Liver (tissue), 9 donors: ENCODE data around the gene KLF13. TPM values are rescaled to one million over a fixed set of nuclear protein-coding genes. Genes with fewer than 3 reads are reported as not detected.
A peak's percentile ranks its signal among the peaks of the same experiment; 100 is the strongest.

Source experiments
- DNase-seq: peaks from one replicate; pipeline ENCODE4 v3.0.0-alpha.2; 2017; ENCODE audit warnings: low spot score
- H3K27ac ChIP-seq, 2 donors: one replicate each; pipeline ENCODE4 v1.7.0; 2013; ENCODE audit warnings: inconsistent platforms in 2 of 2, low read length in 2 of 2, control low read depth in 1 of 2, low read depth in 1 of 2, mild to moderate bottlenecking in 1 of 2
- H3K27me3 ChIP-seq, 4 donors: one replicate each; pipeline versions ENCODE4 v1.6.1 to v1.7.0; 2013; ENCODE audit warnings: low read length in 3 of 4, inconsistent platforms in 1 of 4, mild to moderate bottlenecking in 1 of 4, moderate library complexity in 1 of 4; ENCODE audit not compliant: control insufficient read depth in 4 of 4, insufficient read depth in 4 of 4
- H3K36me3 ChIP-seq, 4 donors: one replicate each; pipeline versions ENCODE4 v1.6.1 to v1.7.0; 2013; ENCODE audit warnings: low read length in 3 of 4, mild to moderate bottlenecking in 3 of 4, low read depth in 1 of 4, moderate library complexity in 1 of 4; ENCODE audit not compliant: control insufficient read depth in 4 of 4, insufficient read depth in 3 of 4
- H3K4me1 ChIP-seq, 4 donors: one replicate each; pipeline versions ENCODE4 v1.6.1 to v1.7.0; 2013; ENCODE audit warnings: low read length in 3 of 4, mild to moderate bottlenecking in 3 of 4, moderate library complexity in 1 of 4; ENCODE audit not compliant: control insufficient read depth in 4 of 4, insufficient read depth in 4 of 4
- H3K4me3 ChIP-seq, 3 donors: one replicate each; pipeline versions ENCODE4 v1.6.1 to v1.7.0; 2013; ENCODE audit warnings: low read length in 3 of 3, control low read depth in 1 of 3, low read depth in 1 of 3, mild to moderate bottlenecking in 1 of 3
- H3K9ac ChIP-seq, 2 donors: one replicate each; pipeline ENCODE4 v1.7.0; 2013; ENCODE audit warnings: low read length in 2 of 2, mild to moderate bottlenecking in 2 of 2, moderate library complexity in 2 of 2, control low read depth in 1 of 2, low read depth in 1 of 2
- H3K9me3 ChIP-seq, 4 donors: one replicate each; pipeline versions ENCODE4 v1.6.1 to v1.7.0; 2013; ENCODE audit warnings: low read length in 3 of 4; ENCODE audit not compliant: control insufficient read depth in 4 of 4
- EGR1 ChIP-seq, 2 donors: IDR thresholded peaks; 2 replicates each; pipeline ENCODE4 v1.6.1; 2016 to 2018; ENCODE audit warnings: antibody characterized with exemption in 2 of 2, low read depth in 2 of 2
- FOXA1 ChIP-seq: IDR thresholded peaks from 2 replicates; pipeline ENCODE4 v1.6.1; 2016; ENCODE audit warnings: antibody characterized with exemption
- FOXA2 ChIP-seq: IDR thresholded peaks from 2 replicates; pipeline ENCODE4 v1.6.1; 2016; ENCODE audit warnings: antibody characterized with exemption
- HNF4A ChIP-seq, 2 donors: conservative IDR thresholded peaks; 2 replicates each; pipeline ENCODE4 v1.6.1; 2016; ENCODE audit warnings: antibody characterized with exemption in 2 of 2, mild to moderate bottlenecking in 2 of 2
- HNF4G ChIP-seq: IDR thresholded peaks from 2 replicates; pipeline ENCODE4 v1.6.1; 2016; ENCODE audit warnings: antibody characterized with exemption
- JUND ChIP-seq, 2 donors: IDR thresholded peaks; 2 replicates each; pipeline ENCODE4 v1.6.1; 2016; ENCODE audit warnings: antibody characterized with exemption in 2 of 2
- NR2F2 ChIP-seq: IDR thresholded peaks from 2 replicates; pipeline ENCODE4 v1.6.1; 2016; ENCODE audit warnings: antibody characterized with exemption
- RAD21 ChIP-seq, 2 donors: IDR thresholded peaks; 2 replicates each; pipeline ENCODE4 v1.6.1; 2016; ENCODE audit warnings: antibody characterized with exemption in 2 of 2, mild to moderate bottlenecking in 2 of 2
- REST ChIP-seq: IDR thresholded peaks from 2 replicates; pipeline ENCODE4 v1.6.1; 2016; ENCODE audit warnings: antibody characterized with exemption, mild to moderate bottlenecking
- SP1 ChIP-seq: IDR thresholded peaks from 2 replicates; pipeline ENCODE4 v1.6.1; 2018; ENCODE audit warnings: antibody characterized with exemption, mild to moderate bottlenecking
- TAF1 ChIP-seq: conservative IDR thresholded peaks from 2 replicates; pipeline ENCODE4 v1.6.1; 2016; ENCODE audit warnings: antibody characterized with exemption, mild to moderate bottlenecking
- ZBTB33 ChIP-seq: IDR thresholded peaks from 2 replicates; pipeline ENCODE4 v1.6.1; 2016; ENCODE audit warnings: antibody characterized with exemption
- WGBS: extraction: QIAGEN DNeasy Blood & Tissue Kit; methylation state at CpG from one replicate; pipeline ENCODE4 v1.1.7; 2013; 5-methylcytosine and 5-hydroxymethylcytosine counted together
- polyA plus RNA-seq, 2 donors: library from polyadenylated mRNA; stranded (reverse) in 1 of 2; unstranded in 1 of 2; fragments of 200-250 nt in 1 of 2; fragments of >200 nt in 1 of 2; fragmentation: Nextera tagmentation in 1 of 2; extraction: Ambion mirVana in 1 of 2; gene quantifications; one replicate each; pipeline versions ENCODE4 v1.2.1 to v1.2.3, GENCODE V29; 2013 to 2015
- total RNA-seq, 2 donors: library from RNA; depleted of rRNA; stranded (reverse); fragments of >200 nt; gene quantifications; one replicate each; pipeline ENCODE4 v1.2.3, GENCODE V29; 2014
- TF ChIP-seq, protein P1 (sequence below): IDR thresholded peaks from 2 replicates; pipeline ENCODE4 v1.6.1; 2016; ENCODE audit warnings: antibody characterized with exemption
- TF ChIP-seq, protein P2 (sequence below): fragments of 150-350 bp; IDR thresholded peaks from 2 replicates; pipeline ENCODE4 v1.5.1; 2017; ENCODE audit warnings: improper control_type of control experiment, low read depth, low read length; ENCODE audit not compliant: missing input control
- TF ChIP-seq, protein P3 (sequence below): IDR thresholded peaks from 2 replicates; pipeline ENCODE4 v1.6.1; 2016; ENCODE audit warnings: antibody characterized with exemption
- donor health status: healthy.
- donor health status: healthy.
- donor health status: healthy.
- donor health status: healthy.
- donor health status: healthy.

KLF13 gene
- total and polyA plus RNA-seq, 4 donors = 17.4 to 77.1 (median 57.5) TPM

GRCh38 chr15:31390777-31391486 is 64.3 kb downstream of the KLF13 start:
- H3K36me3 ChIP-seq = no peaks in the 10 kb centered on the region
- H3K27me3 ChIP-seq = no peaks in the 10 kb centered on the region
- no peak overlapping the region for H3K4me3 ChIP-seq
- WGBS = 78% methylated on average over 6 of the region's 6 CpGs
- peak overlapping the region in 1 of 2 donors; percentile 31 for H3K27ac ChIP-seq
- H3K9me3 ChIP-seq = no peaks in the 10 kb centered on the region
- DNase-seq = no peak
- H3K9ac ChIP-seq = no peak overlapping the region
- H3K4me1 ChIP-seq = peaks cover 1 to 16% (median 9%) of the 10 kb centered on the region in 4 donors
- TF ChIP-seq TAF1 (no peak), FOXA1 (no peak), NR2F2 (no peak), HNF4A (conservative IDR thresholded peaks at IDR 0.05) (no peak)
- TF ChIP-seq, protein P1, sequence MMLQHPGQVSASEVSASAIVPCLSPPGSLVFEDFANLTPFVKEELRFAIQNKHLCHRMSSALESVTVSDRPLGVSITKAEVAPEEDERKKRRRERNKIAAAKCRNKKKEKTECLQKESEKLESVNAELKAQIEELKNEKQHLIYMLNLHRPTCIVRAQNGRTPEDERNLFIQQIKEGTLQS = no peak

- H3K27me3 ChIP-seq = no peaks in the 10 kb centered on the region
- WGBS = 3% methylated on average over 86 of the region's 86 CpGs
- H3K27ac ChIP-seq = peak overlapping the region; percentile 33 to 74
- DNase-seq = peak; percentile 80
- TF ChIP-seq REST (peak; percentile 74), JUND (IDR thresholded peaks at IDR 0.05) (no peak), TAF1 (no peak), RAD21 (IDR thresholded peaks at IDR 0.05) (peak in 1 of 2 donors; percentile 50), FOXA2 (no peak), FOXA1 (no peak), SP1 (no peak), HNF4G (no peak), NR2F2 (no peak)
- peaks cover 1 to 18% (median 10%) of the 10 kb centered on the region in 4 donors for H3K4me1 ChIP-seq
- H3K9me3 ChIP-seq = no peaks in the 10 kb centered on the region
- H3K4me3 ChIP-seq = peak overlapping the region; percentile 27 to 83 (median 81)
- peak overlapping the region; percentile 9 to 50 for H3K9ac ChIP-seq
- no peaks in the 10 kb centered on the region for H3K36me3 ChIP-seq
Measured at GRCh38 chr15:31391687-31392671, 65.3 kb downstream of the KLF13 start.

DNA sequence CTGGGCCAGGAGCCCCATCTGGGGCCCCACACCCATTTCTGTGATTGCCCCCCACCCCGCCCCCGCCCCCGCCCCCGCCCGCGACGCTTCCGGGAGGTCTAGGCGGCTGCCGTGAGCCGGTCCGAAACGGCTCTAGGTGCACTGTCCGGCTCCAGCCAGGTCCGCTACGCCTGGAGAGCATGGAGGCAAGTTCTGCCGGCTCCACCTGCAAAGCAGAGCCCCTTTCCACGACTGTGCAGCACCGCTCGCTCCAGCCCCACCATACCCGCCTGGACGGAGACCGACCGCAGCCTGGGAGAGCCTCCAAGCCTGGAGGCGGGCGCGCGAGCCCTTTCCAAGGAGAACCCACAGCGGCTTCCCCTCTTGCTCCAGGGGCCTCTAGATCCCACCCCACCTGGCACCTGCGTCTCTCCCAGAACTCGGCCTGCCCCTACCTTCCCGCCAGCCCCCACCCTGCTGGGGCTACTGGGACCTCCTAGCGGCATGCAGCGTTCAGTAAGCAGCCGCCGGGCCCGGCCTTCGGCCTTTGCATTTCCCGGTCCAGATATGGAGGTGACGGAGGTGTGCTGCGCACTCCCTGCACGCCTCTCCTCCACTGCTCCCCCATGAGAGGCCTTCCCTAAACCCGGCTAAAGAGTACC is 66.2 kb downstream of the KLF13 start:
- no peak for DNase-seq
- H3K27me3 ChIP-seq = no peaks in the 10 kb centered on the region
- 46% methylated on average over 42 of the region's 43 CpGs for WGBS
- H3K4me3 ChIP-seq = peak overlapping the region in 1 of 3 donors; percentile 81
- no peaks in the 10 kb centered on the region for H3K9me3 ChIP-seq
- peak overlapping the region in 1 of 2 donors; percentile 54 for H3K27ac ChIP-seq
- peaks cover 1 to 9% (median 5%) of the 10 kb centered on the region in 4 donors for H3K4me1 ChIP-seq
- no peak overlapping the region for H3K9ac ChIP-seq
- no peaks in the 10 kb centered on the region for H3K36me3 ChIP-seq
- TF ChIP-seq RAD21 (IDR thresholded peaks at IDR 0.05) (no peak), EGR1 (IDR thresholded peaks at IDR 0.05; ENCODE audit: low read depth in 2 of 2) (no peak), JUND (IDR thresholded peaks at IDR 0.05) (no peak), ZBTB33 (no peak), HNF4A (conservative IDR thresholded peaks at IDR 0.05) (no peak), SP1 (no peak), FOXA2 (no peak), TAF1 (no peak), FOXA1 (no peak)
- TF ChIP-seq, protein P2, sequence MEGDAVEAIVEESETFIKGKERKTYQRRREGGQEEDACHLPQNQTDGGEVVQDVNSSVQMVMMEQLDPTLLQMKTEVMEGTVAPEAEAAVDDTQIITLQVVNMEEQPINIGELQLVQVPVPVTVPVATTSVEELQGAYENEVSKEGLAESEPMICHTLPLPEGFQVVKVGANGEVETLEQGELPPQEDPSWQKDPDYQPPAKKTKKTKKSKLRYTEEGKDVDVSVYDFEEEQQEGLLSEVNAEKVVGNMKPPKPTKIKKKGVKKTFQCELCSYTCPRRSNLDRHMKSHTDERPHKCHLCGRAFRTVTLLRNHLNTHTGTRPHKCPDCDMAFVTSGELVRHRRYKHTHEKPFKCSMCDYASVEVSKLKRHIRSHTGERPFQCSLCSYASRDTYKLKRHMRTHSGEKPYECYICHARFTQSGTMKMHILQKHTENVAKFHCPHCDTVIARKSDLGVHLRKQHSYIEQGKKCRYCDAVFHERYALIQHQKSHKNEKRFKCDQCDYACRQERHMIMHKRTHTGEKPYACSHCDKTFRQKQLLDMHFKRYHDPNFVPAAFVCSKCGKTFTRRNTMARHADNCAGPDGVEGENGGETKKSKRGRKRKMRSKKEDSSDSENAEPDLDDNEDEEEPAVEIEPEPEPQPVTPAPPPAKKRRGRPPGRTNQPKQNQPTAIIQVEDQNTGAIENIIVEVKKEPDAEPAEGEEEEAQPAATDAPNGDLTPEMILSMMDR = no peak
- TF ChIP-seq, protein P1 = no peak
- TF ChIP-seq, protein P3, sequence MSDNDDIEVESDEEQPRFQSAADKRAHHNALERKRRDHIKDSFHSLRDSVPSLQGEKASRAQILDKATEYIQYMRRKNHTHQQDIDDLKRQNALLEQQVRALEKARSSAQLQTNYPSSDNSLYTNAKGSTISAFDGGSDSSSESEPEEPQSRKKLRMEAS = no peak
